Esophagus muscularis mucosa (tissue), 4 donors: ENCODE results near the gene TUSC2.

ENCODE experiments used
- EP300 ChIP-seq: sonication (generic); formaldehyde crosslinking; IDR thresholded peaks from one replicate; pipeline ENCODE4 v1.6.1; 2017; ENCODE audit warnings: antibody characterized with exemption
- POLR2AphosphoS5 ChIP-seq, 2 donors: sonication (generic); formaldehyde crosslinking; IDR thresholded peaks; one replicate each; pipeline ENCODE4 v1.6.1; 2017; ENCODE audit warnings: antibody characterized with exemption in 2 of 2
- TF ChIP-seq, protein P1 (sequence below), 3 experiments: fragments of 200-600 bp in 2 of 3; fragments of 450-650 bp in 1 of 3; sonication (generic) in 2 of 3; IDR thresholded peaks; one replicate each; pipeline ENCODE4 v1.5.1; 2017 to 2019; ENCODE audit warnings: antibody characterized with exemption in 3 of 3, mild to moderate bottlenecking in 2 of 3, moderate library complexity in 1 of 3

DNA sequence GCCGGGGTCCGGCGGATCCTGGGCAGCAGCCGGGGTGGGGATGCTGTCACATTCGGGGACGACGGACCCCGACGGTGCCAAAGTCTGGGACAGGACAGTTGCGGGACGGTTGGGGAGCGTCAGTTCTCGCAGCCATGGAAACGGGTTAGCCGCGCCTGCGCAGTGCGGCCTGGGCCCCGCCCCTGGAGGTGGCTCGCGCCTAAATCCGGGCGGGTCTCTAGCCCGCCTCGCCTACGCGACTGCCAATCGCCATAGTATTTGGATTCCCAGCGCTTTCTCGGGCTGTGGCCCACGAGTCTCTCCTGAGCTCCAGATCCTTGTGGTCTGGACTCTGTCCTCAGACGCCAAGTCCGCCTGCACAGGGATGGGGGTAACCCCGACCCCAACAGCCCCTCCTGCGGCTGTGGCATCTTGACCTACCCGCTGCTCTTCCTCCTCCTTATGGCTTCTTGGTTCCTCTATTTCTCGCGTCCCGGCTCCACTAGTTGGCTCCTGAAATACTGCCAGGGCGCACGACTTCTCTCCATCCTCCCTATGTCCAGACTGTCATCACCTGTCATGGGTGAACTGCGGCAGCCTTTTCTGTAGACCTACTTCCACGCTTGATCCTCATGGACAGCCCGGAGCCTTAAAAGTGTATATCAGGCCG is 17.7 kb upstream of the TUSC2 start, which contains the start of gene ZMYND10:
- TF ChIP-seq, protein P1, sequence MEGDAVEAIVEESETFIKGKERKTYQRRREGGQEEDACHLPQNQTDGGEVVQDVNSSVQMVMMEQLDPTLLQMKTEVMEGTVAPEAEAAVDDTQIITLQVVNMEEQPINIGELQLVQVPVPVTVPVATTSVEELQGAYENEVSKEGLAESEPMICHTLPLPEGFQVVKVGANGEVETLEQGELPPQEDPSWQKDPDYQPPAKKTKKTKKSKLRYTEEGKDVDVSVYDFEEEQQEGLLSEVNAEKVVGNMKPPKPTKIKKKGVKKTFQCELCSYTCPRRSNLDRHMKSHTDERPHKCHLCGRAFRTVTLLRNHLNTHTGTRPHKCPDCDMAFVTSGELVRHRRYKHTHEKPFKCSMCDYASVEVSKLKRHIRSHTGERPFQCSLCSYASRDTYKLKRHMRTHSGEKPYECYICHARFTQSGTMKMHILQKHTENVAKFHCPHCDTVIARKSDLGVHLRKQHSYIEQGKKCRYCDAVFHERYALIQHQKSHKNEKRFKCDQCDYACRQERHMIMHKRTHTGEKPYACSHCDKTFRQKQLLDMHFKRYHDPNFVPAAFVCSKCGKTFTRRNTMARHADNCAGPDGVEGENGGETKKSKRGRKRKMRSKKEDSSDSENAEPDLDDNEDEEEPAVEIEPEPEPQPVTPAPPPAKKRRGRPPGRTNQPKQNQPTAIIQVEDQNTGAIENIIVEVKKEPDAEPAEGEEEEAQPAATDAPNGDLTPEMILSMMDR (IDR thresholded peaks at IDR 0.05) = no peak
- TF ChIP-seq EP300 = no peak
- TF ChIP-seq POLR2AphosphoS5 (IDR thresholded peaks at IDR 0.05) = peak in 1 of 2 donors; percentile 12
